ENCODE measurements around the gene LGR5.

The LGR5 gene

GRCh38 chr12:71438670-71439361, 782 bp upstream of the LGR5 start:
- no peak for DNase-seq

DNA sequence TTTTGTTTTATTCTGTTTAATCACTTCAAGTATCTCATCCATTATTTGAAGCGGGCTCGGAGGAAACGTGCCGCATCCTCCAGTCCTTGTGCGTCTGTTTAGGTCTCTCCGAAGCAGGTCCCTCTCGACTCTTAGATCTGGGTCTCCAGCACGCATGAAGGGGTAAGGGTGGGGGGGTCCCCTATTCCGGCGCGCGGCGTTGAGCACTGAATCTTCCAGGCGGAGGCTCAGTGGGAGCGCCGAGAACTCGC, 311 bp upstream of the LGR5 start:
- DNase-seq, result no peak

- no peak for DNase-seq
Measured at GRCh38 chr12:71440345-71440762, 756 bp downstream of the LGR5 start.

DNA sequence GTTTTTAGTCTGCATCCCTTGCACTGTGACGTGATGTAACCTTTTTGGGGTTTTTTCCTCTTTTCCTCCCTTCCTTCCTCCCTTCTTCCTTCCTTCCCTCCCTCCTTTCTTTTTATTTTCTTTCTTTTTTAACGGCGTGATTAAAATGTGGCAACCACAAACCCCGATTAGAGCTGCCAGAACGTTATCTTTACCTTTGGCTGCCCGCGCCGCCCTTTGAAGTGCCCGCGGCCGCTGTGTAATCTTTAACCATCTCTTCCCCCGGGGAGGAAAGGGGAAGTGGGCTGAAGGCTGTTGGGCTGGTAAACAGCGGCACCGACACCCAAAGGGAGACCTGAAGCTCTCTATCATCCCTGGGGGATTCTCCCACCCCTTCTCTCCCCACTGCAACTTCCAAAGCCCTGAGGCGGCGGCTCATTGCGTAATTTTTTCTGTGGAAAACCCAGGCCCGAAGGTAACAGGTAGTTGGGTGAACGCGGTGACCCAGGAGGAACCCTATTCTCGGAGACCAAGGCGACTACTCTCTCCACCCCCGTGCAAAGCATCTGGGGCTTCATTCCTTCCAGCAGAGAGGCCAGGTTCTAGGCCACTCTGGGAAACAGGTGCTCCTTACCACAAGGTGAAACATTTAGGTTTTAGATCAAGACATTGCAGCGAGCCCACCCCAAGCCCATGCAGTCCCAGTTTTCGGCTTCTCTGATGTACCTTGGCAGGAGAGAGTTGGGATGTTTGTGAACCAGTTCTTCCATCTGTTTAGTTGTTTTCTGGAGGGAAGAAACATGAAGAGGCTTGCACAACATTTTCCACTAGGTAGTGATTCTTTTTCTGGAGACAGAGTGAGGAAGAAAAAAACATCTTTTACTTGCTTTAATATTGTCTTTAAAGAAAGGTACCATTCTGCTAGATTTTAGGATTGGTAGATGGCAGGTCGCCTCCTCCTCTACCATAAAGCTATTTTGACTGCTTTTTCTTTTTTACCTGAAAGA, 1.5 kb downstream of the LGR5 start:
- DNase-seq, result peak; percentile 40

GRCh38 chr12:71441836-71442566, 2.4 kb downstream of the LGR5 start:
- no peak for DNase-seq

- DNase-seq, result no peak
Measured at GRCh38 chr12:71442567-71442931, 3.0 kb downstream of the LGR5 start.

DNA sequence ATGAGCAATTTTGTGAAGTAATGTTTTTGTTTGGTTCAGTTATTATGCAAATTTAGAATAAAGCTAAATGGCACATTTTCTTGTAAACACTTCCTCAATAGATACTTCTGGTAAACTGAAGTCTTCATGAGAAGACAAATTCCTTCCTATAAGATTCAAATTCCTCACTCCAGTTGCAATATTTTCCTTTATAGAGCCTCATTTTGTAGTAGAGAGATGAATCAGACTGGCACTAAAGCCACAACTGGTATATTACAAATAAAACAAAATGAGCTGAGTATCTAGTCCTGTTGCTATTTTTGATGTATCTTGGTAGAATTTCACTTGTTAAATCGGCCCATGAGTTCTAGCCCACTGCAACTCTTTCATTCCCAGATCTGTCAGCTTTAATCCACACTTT, 5.5 kb downstream of the LGR5 start:
- DNase-seq, result no peak

DNA sequence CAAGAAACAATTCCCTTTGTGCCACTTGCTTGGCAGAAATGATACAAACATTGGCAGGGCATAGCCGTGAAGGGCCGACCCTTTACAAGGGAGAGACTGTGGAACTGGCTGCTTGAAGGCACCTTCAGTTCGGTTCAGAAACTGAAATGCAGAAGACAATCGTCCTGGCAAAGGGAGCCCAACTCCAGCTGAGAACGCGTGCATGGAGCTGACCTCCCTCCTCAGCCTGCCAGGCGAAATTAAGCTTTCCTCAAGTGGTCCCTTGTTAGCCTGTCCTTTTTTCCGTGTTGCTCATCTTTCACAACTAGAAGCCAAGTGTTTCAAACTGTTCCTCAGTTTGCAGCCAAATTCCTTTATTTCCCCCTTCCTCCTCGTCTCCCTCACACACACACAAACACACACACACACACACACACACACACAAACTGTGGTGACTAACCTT, 8.1 kb downstream of the LGR5 start:
- no peak for DNase-seq

- no peak for DNase-seq
Measured at GRCh38 chr12:71448150-71448581, 8.6 kb downstream of the LGR5 start.

DNA sequence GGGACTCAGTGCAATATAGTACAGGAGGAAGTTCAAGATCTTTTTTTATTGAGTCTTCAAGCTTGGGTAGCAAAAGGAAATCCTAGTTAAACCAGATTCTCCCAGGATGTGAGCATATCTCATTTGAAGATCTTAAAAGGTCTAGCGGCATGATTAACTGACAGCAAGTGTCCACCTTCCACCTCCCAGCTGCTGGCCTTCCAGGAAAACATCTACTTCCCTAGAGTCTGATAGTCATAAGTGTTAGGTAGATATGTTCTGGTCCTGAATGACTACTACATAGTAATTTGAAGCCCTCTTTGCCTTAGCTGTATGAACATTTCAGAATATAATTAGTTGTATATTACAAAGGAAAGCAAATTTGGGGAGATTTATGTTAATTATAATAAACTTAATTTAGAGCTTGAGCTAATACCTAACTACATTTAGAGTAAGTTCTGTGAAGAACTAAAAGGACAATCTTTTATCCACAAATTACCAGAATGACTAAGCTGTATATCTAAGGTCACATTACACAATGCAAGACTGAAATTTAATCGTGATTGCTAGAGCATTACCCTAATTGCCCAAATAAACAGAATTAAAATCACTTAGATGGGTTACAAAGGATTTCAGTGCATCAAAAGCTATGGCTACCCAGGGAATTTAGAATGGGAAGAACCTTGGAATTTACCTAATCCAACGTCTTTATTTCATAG, 9.9 kb downstream of the LGR5 start:
- no peak for DNase-seq

DNA sequence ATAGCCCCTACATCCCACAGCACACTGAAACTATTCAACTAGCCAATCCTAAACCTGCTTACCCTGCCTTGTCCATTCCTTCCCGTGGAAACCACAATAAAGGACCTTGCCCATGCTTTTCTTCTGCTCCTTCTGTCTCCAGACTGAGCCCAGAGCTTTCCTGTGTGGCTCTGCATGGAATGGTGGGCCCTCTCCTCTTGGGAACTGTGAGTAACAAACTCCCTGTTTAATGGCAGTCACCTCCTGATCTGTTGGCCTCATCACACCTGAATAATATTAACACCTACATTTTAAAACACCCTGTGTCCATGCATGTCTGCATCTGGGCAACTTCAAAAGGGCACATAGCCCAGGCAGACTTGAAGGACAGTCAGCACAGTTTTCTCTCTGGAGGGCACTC, 12.4 kb downstream of the LGR5 start:
- no peak for DNase-seq

DNA sequence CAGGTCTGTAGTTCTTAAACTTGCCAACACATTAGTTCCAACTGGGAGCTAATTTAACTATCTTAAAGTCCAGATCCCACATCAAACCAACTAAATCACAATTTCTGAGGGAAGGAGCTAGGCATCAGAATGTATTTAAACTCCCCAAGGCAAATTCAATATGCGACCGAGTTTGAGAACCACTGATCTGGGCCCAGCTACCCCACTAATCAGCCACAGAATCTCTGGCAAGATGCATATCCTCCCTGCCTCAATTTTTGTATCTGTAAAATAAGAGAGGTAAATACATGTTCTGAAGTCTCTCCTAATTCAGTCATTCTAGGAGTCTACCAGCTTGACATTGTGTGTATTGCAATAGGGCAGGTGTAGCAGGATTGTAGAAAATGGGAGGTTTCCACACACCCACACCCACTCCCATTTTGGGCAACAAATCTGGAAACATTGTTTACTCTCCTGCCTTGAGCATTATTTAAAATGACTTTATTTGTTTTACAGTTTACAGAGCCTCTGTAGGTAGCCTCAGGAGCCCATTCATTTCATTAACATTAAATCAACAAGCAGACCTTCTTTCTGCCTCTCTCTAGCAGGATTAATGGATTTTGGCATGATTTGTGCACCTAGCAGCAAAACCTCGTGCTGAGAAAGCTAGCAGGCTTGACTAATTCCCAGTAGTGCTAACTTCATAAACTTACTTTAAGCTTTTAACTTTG, 15.6 kb downstream of the LGR5 start:
- no peak for DNase-seq

GRCh38 chr12:71456316-71456715, 16.7 kb downstream of the LGR5 start:
- no peak for DNase-seq

DNA sequence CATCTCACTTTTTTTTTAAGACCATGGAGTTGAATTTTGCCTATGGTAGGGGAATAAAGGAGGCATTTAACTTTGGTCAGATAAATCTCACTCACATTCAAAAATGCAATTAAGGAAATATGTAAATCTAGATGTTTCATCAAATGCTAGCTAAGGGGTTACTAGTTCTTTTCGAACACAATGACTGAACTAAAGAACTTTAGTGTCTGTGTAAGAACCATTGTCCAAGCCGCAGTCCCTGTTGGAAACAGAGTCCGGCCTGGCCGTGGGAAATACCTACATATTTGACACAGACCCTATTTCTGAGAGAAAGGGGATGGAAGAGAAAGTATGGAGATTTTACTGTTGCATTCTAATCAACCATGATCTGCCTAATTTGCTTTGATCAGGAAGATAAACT, 17.4 kb downstream of the LGR5 start:
- no peak for DNase-seq

DNA sequence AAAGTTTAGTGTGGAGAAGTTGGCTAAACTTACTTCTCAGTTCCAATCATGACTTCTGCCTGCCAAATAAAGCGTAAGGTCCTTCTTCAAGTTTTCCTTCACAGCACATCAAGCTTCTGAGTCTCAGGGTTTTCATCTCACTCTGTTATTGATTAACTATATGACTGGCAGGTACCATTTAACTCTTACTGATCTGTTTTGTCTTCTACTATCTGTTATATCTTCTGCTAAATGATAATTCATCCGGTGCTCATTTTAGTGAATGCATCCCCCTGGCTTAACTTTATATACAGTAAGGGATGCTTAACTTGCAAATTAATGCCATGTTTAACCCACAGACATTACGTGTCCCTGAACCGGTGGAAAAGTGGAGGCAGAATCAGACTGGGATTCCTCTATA, 20.7 kb downstream of the LGR5 start:
- DNase-seq, result no peak

GRCh38 chr12:71460850-71461609, 21.4 kb downstream of the LGR5 start:
- peak; percentile 25 for DNase-seq

DNA sequence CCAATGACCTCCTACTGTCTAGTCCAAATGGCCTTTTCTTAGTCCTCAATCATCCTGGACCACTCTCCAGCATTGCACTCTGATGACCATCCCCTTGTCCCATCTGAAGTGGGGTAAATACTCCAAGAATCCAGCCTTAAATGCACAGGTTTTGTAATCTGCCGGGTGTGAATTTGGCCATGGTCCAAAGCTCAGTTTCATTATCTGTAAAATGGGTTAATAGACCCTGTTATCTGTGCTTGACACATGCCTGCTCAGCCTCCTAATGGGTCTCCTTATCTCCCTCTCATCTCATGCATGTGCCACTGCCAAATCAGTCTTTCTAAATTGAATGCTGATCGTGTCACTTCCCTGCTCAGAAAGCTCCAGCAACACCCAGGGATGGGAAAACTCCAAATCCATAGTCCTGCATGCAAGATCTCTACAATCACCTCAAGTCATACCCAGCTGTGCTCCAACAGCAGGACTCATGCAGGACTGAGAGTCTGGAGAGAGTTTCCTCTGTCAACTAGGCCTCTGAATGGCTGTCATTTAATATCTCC, 22.3 kb downstream of the LGR5 start:
- DNase-seq, result peak; percentile 33

DNA sequence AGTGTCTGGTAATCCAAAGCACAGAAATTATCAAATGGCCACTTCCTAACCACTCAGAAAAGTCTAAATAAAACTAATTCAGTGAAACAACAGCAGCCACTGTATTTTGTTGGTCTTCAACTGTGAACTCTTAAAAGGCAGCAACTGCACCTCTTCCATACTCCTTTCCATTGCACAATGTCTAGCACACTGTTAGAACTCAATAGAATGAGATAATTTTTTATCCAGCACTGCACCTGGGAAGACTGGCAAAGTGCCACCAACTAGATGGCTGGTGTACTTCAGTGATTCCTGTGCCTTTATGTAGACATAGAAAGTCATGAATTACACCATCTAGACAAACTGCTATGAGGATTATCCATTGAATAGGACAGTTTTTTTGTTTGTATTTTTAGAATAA, 26.2 kb downstream of the LGR5 start:
- DNase-seq, result peak; percentile 83

DNA sequence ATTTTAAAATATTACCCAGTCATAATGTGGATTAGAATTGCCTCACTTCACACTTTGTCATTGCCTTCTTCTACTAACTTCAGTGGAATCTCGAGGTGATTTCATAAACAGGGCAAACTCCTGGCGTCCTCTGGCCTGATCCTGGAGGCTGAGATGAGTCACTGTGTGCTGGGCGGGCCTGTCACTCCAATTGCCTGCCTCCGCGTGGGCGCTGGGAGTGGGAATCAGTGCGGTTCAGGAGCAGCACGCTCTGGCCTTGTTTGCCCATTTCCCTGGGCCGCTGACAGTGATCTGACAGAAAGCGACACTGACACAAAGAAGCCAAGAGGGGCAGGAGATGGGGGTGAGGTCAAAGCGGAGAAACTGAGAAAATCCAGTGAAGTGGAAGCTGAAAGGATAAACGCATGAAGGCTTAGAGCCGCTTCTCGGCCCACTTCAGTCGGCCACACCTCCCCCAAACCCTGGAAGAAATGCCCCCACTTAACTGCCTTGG, 29.7 kb downstream of the LGR5 start:
- no peak for DNase-seq

DNA sequence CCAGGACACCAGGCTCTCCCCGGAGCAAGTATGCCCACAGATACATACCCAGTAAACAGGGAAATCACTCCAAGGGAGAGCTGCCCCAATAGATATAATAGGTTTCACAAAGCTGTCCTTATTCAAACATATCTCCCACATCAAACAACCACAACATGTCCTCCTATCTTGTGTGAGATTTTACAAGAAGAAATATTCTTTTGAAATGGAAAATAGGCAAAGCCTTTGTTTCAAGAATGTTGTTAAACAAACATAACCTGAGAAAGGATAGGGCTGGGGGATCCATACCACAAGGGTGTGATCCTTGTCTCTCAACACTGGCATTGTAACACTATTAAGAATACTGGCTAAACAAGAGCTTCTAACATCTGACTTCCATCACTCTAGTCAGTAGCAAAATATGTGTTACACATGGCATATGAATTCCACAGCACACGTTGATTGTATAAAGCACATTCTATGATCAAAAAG, 32.9 kb downstream of the LGR5 start:
- no peak for DNase-seq

- DNase-seq, result no peak
Measured at GRCh38 chr12:71474791-71475190, 35.2 kb downstream of the LGR5 start.

Data from hematopoietic multipotent progenitor cell treated with erythropoietin and hydrocortisone succinate and interleukin-3 and kit ligand, for 8 days (in vitro differentiated cells).